Measurements from ENCODE around the gene ME1.
"Not testable (repeated sequence)": the region's sequence is repeated elsewhere in the genome, so short reads cannot be mapped to it uniquely, and the experiment has no call there.

Gene ME1

GRCh38 chr6:83431545-83432155, 799 bp upstream of the ME1 start:
- no peak for DNase-seq

- DNase-seq, result no peak
Observed at GRCh38 chr6:83429857-83430610, 817 bp downstream of the ME1 start.

DNA sequence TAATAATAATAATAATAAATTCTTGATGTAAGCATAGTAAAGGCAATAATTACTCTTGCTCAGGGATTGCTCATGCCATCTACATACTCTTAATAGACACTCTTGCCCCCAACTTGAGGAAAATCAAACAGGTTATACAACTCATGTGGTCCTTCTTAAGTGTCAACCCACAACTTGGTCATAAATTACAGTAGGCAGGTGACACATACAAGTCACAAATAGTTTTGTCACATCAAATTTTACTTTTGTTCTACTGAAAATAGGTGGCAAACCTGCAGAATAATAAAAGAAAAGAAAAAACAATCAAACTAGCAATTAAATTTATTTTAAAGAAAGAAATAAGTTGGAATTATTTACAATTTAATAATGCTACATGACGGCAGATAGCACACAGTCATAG, 1.6 kb downstream of the ME1 start:
- no peak for DNase-seq

GRCh38 chr6:83424392-83425018, 6.3 kb downstream of the ME1 start:
- no peak for DNase-seq

DNA sequence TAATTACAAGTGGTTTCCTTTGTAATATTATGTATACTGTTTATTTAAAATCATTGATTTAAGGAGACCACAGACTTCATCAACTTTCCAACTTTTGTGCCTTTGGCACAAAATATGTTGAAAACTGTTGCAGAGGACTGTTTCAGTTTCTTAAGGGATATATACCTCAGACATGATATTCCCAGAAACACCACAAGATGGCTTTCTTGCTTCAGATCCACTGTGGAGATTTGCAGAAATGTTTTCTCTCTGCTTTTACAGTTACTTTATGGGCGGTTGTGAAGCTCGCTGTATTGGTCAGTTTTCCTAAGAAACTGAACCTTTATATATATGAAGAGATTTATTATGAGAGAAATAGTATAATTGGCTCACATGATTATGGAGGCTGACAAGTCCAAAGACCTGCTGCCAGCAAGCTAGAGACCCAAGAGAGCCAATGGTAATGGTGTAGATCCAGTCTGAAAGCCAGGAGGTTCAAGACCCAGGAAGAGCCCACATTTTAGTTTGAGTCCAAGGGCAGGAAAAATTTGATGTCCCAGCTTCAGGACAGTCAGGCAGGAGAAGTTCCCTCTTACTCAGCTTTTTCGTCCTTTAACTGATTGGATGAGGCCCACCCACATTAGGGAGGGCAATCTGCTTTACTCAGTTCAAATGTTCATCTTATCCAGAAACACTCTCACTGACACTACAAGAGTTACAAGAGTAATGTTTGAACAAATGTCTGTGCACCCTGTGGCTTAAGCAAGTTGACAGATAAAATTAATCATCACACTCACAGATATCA, 12.8 kb downstream of the ME1 start:
- no peak for DNase-seq

DNA sequence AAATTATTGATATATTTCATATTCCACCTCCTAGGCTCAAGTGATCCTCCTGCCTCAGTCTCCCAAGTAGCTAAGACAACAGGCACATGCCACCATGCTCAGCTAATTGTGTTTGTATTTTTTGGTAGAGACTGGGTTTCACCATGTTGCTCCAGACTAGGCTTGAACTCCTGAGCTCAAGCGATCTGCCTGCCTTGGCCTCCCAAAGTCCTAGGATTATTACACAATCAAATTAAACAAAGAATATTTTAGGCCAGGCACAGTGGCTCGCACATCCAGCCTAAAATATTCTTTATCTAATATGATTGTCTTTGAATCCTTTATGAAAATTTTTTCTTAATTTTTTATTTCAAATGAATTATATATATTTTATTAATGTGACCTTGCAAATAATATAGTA, 17.8 kb downstream of the ME1 start:
- no peak for DNase-seq

DNA sequence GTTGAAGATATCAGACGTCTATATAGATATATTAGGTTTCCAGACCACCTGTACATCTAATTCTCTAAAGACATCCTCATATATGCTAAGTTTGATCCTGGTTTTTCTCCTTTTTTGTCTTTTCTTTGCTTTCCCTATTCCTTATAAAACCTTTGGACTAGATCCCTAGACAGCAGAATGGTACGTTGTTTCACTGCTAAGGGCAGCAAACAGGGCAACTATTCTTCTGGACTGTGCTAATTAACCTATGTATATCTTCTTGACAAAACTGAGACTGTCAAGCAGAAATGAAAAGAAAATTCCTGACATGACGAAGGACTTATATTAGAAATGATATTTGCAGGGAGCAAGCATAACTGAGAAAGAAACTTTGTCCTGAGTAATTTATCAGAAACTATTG, 19.1 kb downstream of the ME1 start:
- DNase-seq, result no peak

DNA sequence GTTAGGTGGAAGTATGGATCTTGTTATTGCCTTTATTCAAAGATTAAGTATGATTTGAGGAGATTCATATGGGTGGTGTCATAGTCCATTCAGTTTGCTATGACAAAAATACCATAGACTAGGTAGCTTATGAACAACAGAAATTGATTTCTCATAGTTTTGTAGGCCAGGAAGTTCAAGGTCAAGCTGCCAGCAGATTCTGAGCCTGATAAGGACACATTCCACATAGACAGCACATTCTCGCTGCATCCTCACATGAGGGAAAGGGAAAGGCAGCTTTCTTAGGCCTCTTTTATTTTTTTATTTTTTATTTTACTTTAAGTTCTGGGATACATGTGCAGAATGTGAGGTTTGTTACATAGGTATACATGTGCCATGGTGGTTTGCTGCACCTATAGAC, 27.7 kb downstream of the ME1 start:
- no peak for DNase-seq

- no peak for DNase-seq
Observed at GRCh38 chr6:83389606-83390005, 41.2 kb downstream of the ME1 start.

GRCh38 chr6:83385473-83385872, 45.4 kb downstream of the ME1 start:
- no peak for DNase-seq

DNA sequence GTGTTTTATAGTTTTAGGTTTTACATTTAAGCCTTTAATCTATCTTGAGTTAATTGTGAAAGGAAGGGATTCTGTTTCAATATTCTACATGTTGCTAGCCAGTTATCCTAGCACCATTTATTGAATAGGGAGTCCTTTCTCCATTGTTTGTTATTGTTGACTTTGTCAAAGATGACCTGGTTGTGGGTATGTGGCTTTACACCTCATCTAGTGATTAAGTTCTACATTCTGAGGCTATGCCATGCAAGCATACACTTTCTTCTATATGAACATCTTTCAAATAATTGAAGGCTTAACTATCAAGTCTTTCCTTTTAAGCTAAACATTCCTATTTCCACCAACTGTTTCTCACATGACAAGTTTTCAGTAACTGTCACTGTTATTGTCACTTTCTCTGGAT, 46.1 kb downstream of the ME1 start:
- DNase-seq, result no peak

DNA sequence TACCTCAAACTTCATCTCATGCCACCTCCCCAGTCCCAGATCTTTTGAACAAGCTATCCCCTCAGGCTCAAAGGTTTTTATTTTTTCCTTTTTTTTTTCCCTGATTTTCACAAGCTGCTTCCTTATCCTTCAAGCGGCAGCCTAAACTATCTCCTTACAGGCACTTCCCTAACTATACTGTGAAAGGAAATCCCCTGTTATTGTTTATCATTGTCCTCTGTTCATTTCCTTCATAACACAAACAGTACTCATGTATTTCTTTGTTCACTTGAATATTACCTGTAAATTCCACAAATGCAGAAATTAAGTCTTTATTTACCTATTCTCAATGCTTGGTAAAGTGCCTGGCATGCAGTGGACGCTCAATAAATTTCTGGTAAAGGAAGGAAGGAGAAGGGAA, 48.9 kb downstream of the ME1 start:
- DNase-seq, result no peak

GRCh38 chr6:83378621-83379388, 52.0 kb downstream of the ME1 start:
- DNase-seq, result no peak

DNA sequence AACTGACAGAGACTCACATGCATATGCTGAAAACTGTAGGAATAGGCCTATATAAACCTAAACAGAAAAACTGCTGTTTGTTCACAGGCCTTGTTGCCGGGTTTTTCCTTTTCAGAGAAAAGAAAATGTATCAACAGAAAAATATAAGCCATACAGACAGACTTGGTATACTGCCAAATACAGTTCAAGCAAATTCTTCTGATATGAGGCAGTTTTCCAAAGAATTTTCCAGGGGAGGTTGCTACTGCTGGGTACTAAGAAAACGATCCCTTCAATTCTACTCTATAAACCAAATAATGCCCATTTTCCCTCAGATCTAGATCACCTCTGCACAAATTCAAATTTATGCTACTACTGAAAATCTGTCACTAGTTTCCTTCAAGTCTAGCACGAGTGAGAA, 59.4 kb downstream of the ME1 start:
- no peak for DNase-seq

GRCh38 chr6:83370567-83370966, 60.3 kb downstream of the ME1 start:
- DNase-seq, result no peak

GRCh38 chr6:83369692-83370091, 61.2 kb downstream of the ME1 start:
- DNase-seq, result no peak

DNA sequence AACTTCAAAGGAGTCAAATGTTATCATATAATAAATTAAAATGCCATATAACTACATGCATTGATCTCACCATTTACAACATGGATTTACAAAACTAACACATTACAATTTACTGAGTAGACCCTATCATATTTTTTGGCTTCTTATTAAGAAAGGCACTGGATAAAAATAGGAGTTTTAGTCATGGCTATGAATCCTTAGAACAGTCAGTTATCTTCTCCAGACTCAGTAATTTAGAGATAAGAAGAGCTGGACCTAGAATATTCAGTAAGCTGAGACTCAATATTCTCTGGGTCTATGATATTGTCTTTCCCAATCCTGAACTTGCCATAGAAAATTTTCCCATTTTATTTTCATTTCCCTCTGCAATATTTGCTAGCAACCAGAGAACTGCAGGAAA, 62.3 kb downstream of the ME1 start:
- no peak for DNase-seq

GRCh38 chr6:83367104-83367503, 63.7 kb downstream of the ME1 start:
- DNase-seq, result no peak

DNA sequence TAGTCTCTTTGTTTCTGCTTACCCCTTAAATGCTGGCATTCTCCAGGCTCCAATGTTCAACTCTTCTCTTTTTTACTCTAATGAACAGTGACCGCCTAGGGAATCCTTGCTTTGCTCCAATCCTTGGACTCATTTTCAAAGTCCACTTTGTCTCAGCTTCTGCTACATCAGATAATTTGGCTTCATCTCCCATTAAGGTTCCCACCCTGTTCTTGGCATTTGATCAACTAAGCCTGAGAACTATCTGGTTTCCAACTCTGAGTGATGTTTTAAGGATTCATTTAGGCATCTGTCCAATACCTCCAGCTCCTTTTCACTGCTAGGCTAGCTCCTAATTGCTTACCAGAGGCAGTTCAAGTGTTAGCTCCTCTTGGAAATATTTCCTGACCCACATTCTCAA, 64.9 kb downstream of the ME1 start:
- no peak for DNase-seq

DNA sequence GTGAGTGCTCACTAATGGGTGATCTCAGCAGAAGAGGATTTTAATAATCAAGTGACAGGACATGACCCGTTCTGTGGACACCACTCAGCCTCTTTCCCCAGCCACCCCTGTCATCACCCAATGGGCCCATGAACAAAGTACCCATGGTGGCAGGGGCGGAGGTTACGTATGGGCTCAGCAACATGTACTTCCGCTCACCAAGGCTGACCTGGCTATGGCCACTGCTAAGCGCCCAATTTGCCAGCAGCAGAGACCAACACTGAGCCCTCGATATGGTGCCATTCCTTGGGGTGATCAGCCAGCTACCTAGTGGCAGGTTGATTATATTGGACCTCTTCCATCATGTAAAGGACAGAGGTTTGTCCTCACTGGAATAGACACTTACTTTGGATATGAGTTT, 68.5 kb downstream of the ME1 start:
- not testable (repeated sequence) for DNase-seq

DNA sequence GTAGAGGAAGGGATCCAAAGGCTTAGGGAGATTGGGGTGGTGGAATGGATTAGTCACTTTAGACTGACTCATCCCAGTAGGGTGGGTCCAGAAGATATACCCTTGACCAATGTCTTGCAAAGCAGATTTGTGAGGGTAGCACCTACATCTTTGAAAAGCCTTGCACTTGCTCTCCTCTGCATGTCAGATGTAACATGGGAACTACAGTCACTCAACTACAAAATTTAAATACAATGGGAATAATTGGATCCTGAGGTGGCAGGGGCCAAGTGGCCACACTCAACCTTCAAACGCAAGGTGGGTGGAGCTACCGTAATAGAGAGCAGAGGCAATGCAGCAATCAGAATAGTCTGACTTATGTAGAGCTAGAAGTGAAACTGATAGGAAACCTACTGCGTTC, 71.2 kb downstream of the ME1 start:
- DNase-seq, result no peak

DNA sequence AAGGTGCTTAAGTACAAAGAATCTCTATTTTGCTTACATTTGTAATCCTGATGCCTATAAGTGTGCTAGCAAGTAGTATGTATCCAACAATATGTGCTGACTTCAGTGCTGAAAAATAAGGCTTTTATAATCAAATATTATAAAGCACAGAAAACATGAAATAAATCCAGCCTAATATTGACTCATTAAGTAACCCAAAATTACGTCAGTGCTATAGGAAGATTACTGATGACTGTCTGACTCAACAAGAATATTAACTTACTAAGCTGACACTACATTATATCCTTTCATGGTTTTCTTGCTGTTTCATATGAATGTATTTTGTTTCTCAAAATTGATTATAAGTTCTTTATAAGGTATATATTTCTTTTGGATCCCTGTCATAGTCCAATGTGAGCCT, 76.1 kb downstream of the ME1 start:
- no peak for DNase-seq
